ENCODE results near the gene PRG2.

DNA sequence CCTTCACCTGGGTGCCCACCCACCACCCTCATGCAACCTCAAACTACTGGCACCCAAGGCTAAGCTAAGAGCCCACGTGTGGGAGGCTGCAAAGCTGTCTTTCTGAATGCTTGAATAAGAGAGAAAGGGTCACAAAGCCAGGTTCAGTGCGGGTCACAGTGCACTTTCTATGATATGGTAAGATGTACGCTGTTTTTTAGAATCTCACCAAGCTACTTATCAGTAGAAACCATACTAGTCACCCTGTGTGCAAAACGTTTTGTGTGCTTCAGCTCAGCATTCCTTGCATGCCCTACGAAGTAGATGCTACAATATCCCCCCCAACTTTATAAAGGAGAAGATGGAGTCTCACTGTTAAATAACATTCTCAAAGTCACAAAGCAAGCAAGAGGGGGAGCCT is 37.4 kb downstream of the PRG2 start:
- TF ChIP-seq, protein P1, sequence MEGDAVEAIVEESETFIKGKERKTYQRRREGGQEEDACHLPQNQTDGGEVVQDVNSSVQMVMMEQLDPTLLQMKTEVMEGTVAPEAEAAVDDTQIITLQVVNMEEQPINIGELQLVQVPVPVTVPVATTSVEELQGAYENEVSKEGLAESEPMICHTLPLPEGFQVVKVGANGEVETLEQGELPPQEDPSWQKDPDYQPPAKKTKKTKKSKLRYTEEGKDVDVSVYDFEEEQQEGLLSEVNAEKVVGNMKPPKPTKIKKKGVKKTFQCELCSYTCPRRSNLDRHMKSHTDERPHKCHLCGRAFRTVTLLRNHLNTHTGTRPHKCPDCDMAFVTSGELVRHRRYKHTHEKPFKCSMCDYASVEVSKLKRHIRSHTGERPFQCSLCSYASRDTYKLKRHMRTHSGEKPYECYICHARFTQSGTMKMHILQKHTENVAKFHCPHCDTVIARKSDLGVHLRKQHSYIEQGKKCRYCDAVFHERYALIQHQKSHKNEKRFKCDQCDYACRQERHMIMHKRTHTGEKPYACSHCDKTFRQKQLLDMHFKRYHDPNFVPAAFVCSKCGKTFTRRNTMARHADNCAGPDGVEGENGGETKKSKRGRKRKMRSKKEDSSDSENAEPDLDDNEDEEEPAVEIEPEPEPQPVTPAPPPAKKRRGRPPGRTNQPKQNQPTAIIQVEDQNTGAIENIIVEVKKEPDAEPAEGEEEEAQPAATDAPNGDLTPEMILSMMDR (IDR thresholded peaks at IDR 0.05): no peak
- TF ChIP-seq SIN3A (IDR thresholded peaks at IDR 0.05; ENCODE audit: borderline replicate concordance, insufficient read depth, low read depth, low read length) (no peak), POLR2AphosphoS5 (IDR thresholded peaks at IDR 0.05; ENCODE audit: low read depth, low read length) (no peak), TCF7L2 (IDR thresholded peaks at IDR 0.05; ENCODE audit: low read depth, low read length) (no peak)

Measured in Panc1 (cell line).